GM18909 (cell line): ENCODE results near the gene ANO9.
"Not testable (repeated sequence)": the region's sequence is repeated elsewhere in the genome, so short reads cannot be mapped to it uniquely, and the experiment has no call there.

Experiments used
- ATAC-seq: cut with Tn5 transposase; IDR thresholded peaks from one replicate; pipeline ENCODE4 v1.9.1; 2021; ENCODE audit warnings: mild to moderate bottlenecking; ENCODE audit not compliant: unreplicated experiment, poor library complexity

ANO9 gene

GRCh38 chr11:472816-473215, 31.0 kb upstream of the ANO9 start:
- no peak for ATAC-seq

DNA sequence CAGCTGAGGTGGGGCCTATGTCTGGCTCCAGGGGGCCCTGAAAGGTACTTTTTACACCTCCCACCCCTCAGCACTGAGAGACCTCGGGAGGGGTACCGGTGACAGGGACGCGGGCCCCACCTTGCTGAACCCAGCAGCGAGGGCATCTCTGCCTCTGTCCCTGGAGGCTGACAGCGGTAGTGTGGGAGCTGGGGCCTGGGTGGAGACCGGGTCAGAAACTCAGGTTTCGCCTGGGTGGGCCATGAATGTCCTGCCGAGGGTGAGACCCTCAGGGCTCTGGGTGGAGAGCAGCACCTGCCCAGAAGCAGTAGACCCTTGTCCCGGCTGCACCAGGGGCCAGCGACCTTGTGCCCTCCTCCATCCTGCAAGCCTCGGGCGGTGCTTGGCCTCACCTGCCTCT, 30.5 kb upstream of the ANO9 start:
- no peak for ATAC-seq

DNA sequence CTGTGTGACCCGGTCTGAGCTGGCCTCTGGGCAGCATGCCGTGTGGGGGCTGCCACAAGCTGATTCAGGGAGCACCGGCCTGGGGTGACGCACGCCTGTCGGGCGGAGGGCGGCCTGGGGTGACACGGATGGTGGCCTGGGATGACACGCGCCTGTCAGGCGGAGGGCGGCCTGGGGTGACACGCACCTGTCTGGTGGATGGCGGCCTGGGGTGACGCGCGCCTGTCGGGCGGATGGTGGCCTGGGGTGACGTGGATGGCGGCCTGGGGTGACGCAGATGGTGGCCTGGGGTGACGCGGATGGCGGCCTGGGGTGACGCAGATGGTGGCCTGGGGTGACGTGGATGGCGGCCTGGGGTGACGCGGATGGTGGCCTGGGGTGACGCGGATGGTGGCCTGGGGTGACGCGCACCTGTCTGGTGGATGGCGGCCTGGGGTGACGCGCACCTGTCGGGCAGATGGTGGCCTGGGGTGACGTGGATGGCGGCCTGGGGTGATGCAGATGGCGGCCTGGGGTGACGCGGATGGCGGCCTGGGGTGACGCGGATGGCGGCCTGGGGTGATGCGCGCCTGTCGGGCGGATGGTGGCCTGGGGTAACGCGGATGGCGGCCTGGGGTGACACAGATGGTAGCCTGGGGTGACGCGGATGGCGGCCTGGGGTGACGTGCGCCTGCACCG, 29.8 kb upstream of the ANO9 start:
- ATAC-seq, result no peak

- ATAC-seq, result no peak
These were observed 28.1 kb upstream of the ANO9 start for GRCh38 chr11:469684-470560.

DNA sequence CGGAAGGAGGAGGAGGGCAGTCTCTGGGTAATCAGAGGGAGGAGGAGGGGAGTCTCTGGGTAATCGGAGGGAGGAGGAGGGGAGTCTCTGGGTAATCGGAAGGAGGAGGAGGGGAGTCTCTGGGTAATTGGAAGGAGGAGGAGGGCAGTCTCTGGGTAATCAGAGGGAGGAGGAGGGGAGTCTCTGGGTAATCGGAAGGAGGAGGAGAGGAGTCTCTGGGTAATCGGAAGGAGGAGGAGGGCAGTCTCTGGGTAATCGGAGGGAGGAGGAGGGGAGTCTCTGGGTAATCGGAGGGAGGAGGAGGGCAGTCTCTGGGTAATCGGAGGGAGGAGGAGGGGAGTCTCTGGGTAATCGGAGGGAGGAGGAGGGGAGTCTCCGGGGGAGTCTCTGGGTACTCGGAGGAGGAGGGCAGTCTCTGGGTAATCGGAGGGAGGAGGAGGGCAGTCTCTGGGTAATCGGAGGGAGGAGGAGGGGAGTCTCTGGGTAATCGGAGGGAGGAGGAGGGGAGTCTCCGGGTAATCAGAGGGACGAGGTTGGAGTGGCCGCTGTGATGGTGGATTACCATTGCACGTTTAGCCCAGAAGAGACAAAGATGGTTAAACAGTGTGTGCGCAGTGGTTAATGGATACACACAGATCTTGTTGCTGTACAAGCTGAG, 27.3 kb upstream of the ANO9 start:
- not testable (repeated sequence) for ATAC-seq

- ATAC-seq, result no peak
These were observed 26.7 kb upstream of the ANO9 start for GRCh38 chr11:468493-468892.

GRCh38 chr11:468036-468435, 26.2 kb upstream of the ANO9 start:
- no peak for ATAC-seq

GRCh38 chr11:465896-466530, 24.2 kb upstream of the ANO9 start:
- no peak for ATAC-seq

DNA sequence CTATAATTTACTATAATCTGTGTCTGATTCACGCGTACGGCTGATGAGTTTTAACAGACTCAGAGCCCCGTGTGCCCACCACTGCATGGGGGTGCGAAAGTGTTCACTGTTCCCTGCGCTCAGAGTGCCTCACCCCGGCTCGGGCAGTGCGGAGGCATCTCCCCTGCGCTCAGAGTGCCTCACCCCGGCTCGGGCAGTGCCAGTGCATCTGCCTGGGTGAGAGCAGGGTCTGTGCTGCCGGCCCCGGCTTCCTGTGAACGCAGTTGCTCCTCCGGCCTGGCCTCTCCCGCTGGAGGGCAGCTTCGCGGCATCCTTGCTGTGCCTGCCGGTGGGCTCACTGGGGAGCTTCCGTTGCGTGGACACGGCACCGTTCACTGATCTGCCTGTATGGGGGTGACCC, 22.5 kb upstream of the ANO9 start:
- ATAC-seq, result no peak

- no peak for ATAC-seq
These were observed 20.5 kb upstream of the ANO9 start for GRCh38 chr11:462107-462890.

- ATAC-seq, result no peak
These were observed 19.8 kb upstream of the ANO9 start for GRCh38 chr11:461626-462025.

GRCh38 chr11:460331-461199, 18.8 kb upstream of the ANO9 start:
- ATAC-seq, result no peak

GRCh38 chr11:459511-460220, 17.9 kb upstream of the ANO9 start:
- no peak for ATAC-seq

DNA sequence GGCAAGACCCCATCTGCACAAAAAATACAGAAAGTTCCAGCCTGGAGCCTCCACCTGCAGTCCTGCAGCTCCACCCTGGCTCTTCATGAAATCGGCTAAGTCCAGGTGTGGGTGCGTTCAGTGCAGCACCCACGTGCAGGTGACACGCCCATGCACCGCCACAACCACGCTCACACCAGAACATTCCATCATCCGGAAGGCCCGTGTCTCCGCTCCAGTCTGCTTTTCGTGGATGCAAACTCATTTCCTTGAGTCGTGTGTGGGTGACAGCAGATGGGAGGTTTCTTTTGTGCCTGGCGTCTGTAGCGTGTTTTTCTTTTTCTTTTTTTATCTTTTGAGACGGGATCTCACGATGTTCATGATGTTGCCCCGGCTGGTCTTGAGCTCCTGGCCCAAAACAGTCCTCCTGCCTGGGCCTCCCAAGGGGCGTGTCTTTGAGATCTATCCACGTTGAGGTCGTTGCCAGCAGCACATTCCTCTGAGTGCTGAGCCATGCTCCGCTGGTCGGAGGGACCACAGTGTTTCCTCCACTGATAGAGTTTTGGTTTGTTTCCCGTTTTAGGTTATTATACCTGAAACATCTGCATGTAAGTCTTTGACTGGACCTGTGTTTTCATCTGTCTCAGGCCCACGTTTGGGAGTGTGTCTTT, 15.4 kb upstream of the ANO9 start:
- no peak for ATAC-seq

DNA sequence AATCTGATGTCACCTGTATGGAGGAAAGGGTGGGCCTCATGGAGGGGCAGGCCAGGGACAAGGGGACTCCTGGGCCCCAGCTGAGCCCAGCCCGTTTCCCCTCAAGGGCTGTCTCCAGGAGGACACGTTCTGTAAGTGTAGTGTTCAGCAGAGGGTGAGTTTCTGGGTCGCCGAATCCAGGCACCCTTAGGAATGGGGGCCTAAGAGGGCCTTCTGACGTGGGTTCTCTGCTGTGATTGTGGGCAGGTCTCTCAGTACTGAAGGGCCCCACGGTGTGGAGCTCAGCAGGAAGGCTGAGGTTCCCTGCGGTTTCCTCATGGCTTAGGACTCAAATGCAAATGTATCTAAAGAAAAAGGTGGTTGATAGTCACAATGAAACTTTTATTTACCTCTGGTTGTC, 14.7 kb upstream of the ANO9 start:
- no peak for ATAC-seq

GRCh38 chr11:455566-456147, 13.8 kb upstream of the ANO9 start:
- no peak for ATAC-seq

GRCh38 chr11:454801-455565, 13.2 kb upstream of the ANO9 start:
- no peak for ATAC-seq
